Stimulated activated naive B cell treated with anti-CD40 and anti-IgM and Interleukin-4, amounts not matched to agents 10 μg/mL and 1 μg/mL and 100 μg/mL, for 72 hours (primary cell): ENCODE results near the gene SEL1L3.
A peak's percentile ranks its signal among the peaks of the same experiment; 100 is the strongest.

ENCODE experiments used
- ATAC-seq, 2 donors: fragments of 150-1000 bp; cut with Tn5 transposase; replicated peaks; 2 replicates each; pipeline ENCODE4 v1.10.0; 2021; ENCODE audit warnings: moderate library complexity in 1 of 2
- DNase-seq: peaks from one replicate; pipeline ENCODE4 v3.0.0; 2021
- H3K27ac Mint-ChIP-seq: one replicate; pipeline ENCODE4 v1.8.0; 2022; ENCODE audit warnings: mild to moderate bottlenecking, mixed read lengths
- H3K27me3 Mint-ChIP-seq, 2 donors: one replicate each; pipeline ENCODE4 v1.8.0; 2022; ENCODE audit warnings: mixed read lengths in 2 of 2
- H3K36me3 Mint-ChIP-seq, 2 donors: one replicate each; pipeline ENCODE4 v1.8.0; 2022; ENCODE audit warnings: mixed read lengths in 2 of 2, mild to moderate bottlenecking in 1 of 2
- H3K4me1 Mint-ChIP-seq, 2 donors: one replicate each; pipeline ENCODE4 v1.8.0; 2022; ENCODE audit warnings: mixed read lengths in 2 of 2, mild to moderate bottlenecking in 1 of 2
- H3K4me3 Mint-ChIP-seq, 2 donors: one replicate each; pipeline ENCODE4 v1.8.0; 2022; ENCODE audit warnings: mild to moderate bottlenecking in 2 of 2, mixed read lengths in 2 of 2, moderate library complexity in 1 of 2
- H3K9me3 Mint-ChIP-seq, 2 donors: one replicate each; pipeline ENCODE4 v1.8.0; 2022; ENCODE audit warnings: mixed read lengths in 2 of 2, mild to moderate bottlenecking in 1 of 2

SEL1L3 gene

DNA sequence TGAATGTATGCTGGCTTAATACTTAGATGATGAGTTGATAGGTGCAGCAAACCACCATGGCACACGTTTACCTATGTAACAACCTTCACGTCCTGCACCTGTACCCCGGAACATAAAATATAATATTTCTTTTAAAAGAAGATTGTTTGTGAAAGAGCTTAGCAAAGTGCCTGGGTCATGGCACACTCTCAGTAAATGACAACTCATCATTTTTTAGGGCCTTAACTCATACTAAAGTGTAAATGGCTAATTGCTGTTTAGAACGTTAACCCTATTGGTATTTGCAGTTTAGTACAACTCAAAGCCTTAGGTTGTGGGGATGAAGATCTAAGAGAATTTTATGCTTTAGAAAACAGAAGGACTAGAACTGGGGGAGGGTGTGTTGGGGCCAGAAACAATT lies 67.7 kb downstream of the SEL1L3 start:
- no peaks in the 10 kb centered on the region for H3K27me3 Mint-ChIP-seq
- no peak overlapping the region for H3K4me3 Mint-ChIP-seq
- H3K4me1 Mint-ChIP-seq = peaks cover 3 to 14% of the 10 kb centered on the region in 2 donors
- no peak overlapping the region for H3K27ac Mint-ChIP-seq
- H3K36me3 Mint-ChIP-seq = peaks cover 58 to 79% of the 10 kb centered on the region in 2 donors
- H3K9me3 Mint-ChIP-seq = no peaks in the 10 kb centered on the region
- DNase-seq (no peak), ATAC-seq (no peak)

DNA sequence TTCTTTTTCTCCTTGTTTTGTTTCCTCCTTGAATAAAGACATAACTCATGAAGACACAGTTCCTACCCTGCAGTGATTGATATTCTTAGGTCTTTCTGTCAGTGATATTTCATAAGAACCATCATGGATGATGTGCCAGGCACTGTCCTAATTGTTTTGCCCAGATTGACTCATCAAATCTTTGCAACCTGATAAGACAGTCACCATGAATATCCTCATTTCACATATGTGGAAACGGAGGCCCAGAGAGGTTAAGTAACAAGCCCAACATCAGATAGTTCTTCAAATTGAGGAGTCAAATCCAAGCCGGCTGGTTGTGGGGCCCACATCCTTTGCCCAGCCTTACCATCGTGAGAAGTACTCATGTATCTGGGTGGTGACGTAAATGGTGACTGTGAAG lies 69.9 kb downstream of the SEL1L3 start:
- H3K4me1 Mint-ChIP-seq = peaks cover 10 to 12% of the 10 kb centered on the region in 2 donors
- ATAC-seq = no peak
- H3K36me3 Mint-ChIP-seq = peaks cover 62 to 82% of the 10 kb centered on the region in 2 donors
- H3K27me3 Mint-ChIP-seq = no peaks in the 10 kb centered on the region
- DNase-seq = no peak
- H3K4me3 Mint-ChIP-seq = no peak overlapping the region
- H3K9me3 Mint-ChIP-seq = no peaks in the 10 kb centered on the region
- H3K27ac Mint-ChIP-seq = no peak overlapping the region

DNA sequence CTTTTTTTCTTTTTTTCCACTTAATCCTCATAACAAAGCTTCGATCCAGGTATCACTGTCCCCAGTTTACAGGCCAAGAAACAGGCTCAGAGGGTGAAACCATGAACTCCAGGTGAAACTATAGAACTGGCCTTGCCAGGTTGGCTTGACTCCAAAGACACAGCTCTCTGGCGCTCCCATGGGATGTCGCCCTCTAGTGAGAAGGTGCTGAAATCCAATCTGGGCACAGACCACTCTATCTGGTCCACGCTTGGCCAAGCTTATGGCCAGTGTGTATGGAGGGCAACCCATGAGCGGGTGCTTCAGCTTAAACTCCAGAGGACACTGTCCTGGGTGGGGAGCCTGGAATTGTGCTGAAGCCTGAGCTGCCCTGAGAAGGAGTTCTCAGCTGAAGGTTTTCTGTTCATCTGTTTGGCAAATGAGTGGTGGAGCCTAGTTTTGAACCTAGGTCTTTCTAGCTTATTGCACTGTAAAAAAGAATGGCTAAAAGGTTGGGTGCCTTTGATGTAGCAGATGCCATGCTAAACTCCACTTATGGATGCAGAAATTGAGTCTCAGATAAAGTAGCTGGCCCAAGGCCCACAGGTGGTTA lies 70.5 kb downstream of the SEL1L3 start:
- peak overlapping the region; percentile 59 for H3K27ac Mint-ChIP-seq
- no peak for DNase-seq
- no peak overlapping the region for H3K4me3 Mint-ChIP-seq
- H3K27me3 Mint-ChIP-seq = no peaks in the 10 kb centered on the region
- peaks cover 10% of the 10 kb centered on the region in 2 donors for H3K4me1 Mint-ChIP-seq
- peak; percentile 46 to 59 for ATAC-seq
- H3K9me3 Mint-ChIP-seq = no peaks in the 10 kb centered on the region
- peaks cover 60 to 80% of the 10 kb centered on the region in 2 donors for H3K36me3 Mint-ChIP-seq

DNA sequence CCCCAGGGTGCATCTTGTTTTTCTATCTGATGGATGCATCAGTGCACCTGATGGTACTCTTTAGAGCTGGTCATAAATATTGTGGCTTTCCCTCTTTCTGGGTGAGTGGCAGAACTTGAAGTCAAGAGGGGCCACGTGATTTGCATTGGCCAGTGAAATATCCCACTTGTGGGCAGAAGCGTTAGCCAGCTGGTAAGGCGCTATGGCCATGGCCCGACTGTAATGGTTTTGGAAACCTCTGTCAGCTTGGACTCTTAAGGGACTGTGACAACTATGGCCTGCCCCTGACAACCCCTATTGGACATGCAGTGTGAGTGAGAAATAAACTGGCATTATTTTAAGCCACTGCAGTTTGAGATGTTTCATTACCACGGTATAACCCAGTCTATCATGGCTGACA lies 72.8 kb downstream of the SEL1L3 start:
- ATAC-seq = no peak
- peak overlapping the region; percentile 60 for H3K27ac Mint-ChIP-seq
- peaks cover 11 to 14% of the 10 kb centered on the region in 2 donors for H3K4me1 Mint-ChIP-seq
- no peaks in the 10 kb centered on the region for H3K27me3 Mint-ChIP-seq
- peaks cover 50 to 76% of the 10 kb centered on the region in 2 donors for H3K36me3 Mint-ChIP-seq
- DNase-seq = no peak
- H3K4me3 Mint-ChIP-seq = no peak overlapping the region
- no peaks in the 10 kb centered on the region for H3K9me3 Mint-ChIP-seq

DNA sequence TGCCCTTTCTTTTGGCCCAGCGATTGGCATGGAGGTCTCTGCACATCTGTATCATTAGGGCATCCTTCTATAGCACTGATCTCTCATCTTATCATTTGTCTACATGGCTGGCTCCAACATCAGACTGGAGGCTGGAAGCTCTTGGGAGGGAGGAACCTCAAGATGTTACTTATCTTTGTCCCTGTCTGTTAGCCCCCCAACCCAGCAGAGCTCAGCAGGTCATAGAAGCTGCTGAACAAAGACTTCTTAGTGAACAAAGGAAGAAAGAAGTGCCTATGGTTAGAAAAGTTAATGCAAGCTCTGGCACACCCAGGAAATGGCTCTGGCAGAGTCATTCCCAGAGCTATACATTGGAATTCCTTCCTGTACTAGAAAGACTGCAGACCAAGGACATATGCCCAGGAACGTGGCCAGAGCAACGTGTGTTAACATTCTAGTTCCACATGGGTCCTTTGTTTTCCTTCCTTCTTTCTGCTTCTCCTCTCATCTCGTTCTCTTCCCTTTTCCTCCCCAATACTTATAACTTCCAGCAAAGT lies 74.0 kb downstream of the SEL1L3 start:
- no peak overlapping the region for H3K4me3 Mint-ChIP-seq
- no peak for DNase-seq
- H3K36me3 Mint-ChIP-seq = peaks cover 48 to 75% of the 10 kb centered on the region in 2 donors
- H3K27me3 Mint-ChIP-seq = no peaks in the 10 kb centered on the region
- H3K9me3 Mint-ChIP-seq = no peaks in the 10 kb centered on the region
- ATAC-seq = no peak
- peaks cover 22 to 23% of the 10 kb centered on the region in 2 donors for H3K4me1 Mint-ChIP-seq
- H3K27ac Mint-ChIP-seq = peak overlapping the region; percentile 31

DNA sequence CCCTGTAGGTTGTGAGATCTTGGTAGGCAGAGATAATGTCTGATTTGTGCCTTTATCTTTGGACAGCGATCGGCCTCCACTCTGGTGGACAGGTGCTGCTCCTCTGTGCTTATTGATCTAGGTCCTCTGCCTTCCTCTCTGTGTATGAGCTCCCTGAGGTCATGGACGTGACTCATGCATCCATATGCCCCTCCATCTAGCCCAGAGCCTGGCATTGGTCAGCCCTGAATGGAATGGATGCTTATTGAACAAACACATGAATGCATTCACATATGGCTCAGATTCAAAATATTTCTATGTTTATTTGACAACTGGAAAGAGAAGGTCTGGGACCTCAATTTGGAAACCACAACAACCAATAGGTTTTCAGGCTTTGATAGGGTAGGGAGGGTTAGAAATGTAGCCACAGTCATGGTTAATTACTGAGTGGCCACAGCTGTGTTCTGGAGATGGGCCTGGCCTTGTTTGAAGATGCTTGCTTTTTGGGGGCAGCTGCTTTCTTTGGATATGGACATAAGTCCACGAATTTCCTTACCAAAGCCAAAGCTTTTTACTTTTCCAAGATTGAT lies 76.2 kb downstream of the SEL1L3 start:
- no peak for ATAC-seq
- Mint-ChIP-seq H3K4me1 (peaks cover 17 to 28% of the 10 kb centered on the region in 2 donors), H3K36me3 (peaks cover 39 to 77% of the 10 kb centered on the region in 2 donors), H3K9me3 (no peaks in the 10 kb centered on the region), H3K27me3 (no peaks in the 10 kb centered on the region), H3K27ac (no peak overlapping the region), H3K4me3 (no peak overlapping the region)
- no peak for DNase-seq

DNA sequence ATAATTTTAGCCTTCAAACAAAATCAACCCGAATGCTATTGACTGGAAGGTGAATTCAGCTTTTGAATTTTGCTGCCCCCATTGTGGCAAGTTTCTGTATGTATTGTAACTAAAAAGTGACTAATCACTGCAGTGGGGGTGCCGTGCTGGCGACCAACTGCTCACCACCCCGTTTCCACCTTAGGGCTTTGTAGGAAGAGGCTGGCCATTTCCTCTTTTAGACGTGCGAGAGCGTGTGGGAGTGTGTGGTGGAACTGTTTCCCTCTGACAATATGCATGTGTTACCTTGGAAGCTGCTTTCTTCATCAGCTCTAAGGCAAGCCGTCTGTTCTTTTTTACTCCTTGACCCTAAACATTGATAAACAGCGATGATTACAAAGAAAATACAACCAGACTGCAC lies 78.8 kb downstream of the SEL1L3 start:
- DNase-seq (peak; percentile 15), ATAC-seq (peak; percentile 86 to 96)
- Mint-ChIP-seq H3K27ac (peak overlapping the region; percentile 51), H3K4me1 (peaks cover 14 to 17% of the 10 kb centered on the region in 2 donors), H3K9me3 (no peaks in the 10 kb centered on the region), H3K36me3 (peaks cover 37 to 83% of the 10 kb centered on the region in 2 donors), H3K27me3 (no peaks in the 10 kb centered on the region), H3K4me3 (no peak overlapping the region)

DNA sequence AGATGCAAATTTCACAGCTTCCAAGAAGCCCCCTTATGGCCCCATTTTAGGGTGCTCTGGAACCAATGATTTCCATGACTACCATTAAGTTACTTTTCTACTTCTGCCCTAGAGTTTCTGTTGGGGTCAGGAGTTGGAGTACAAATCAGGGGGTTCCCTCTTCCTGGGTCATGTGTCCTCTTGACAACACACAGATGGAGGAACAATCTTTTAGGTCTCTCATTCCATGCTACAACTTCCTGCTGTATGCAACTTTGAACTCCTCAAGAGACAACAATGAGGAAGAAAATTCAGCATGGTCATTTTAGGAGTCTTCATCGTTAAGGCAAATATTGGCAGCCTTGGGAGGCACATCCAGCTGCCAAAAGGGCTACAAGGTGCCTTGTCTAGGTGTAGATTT lies 79.7 kb downstream of the SEL1L3 start:
- Mint-ChIP-seq H3K36me3 (peaks cover 36 to 82% of the 10 kb centered on the region in 2 donors), H3K27me3 (no peaks in the 10 kb centered on the region), H3K4me1 (peaks cover 14 to 17% of the 10 kb centered on the region in 2 donors), H3K27ac (peak overlapping the region; percentile 11), H3K9me3 (no peaks in the 10 kb centered on the region), H3K4me3 (no peak overlapping the region)
- DNase-seq (no peak), ATAC-seq (no peak)

DNA sequence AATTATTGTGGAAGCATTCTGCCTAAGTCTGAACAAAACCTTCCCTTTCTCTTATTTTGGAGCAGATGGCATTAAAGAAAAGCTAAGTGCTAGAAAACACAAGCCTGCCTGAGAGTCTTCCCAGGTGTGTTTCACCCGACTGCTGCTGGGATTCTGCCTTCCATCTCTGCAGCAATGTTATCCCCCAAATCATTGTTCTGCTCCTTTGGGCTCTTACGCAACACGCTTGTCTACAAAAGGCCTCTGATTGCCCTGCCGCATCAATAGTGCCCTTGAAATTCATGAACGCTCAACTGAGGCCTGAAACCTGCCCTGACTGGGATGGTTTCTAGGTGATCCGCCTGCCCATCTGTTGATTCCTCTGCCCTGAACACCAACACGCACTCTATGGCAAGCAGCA lies 80.3 kb downstream of the SEL1L3 start:
- DNase-seq (no peak), ATAC-seq (no peak)
- H3K4me3 Mint-ChIP-seq = no peak overlapping the region
- no peak overlapping the region for H3K27ac Mint-ChIP-seq
- H3K4me1 Mint-ChIP-seq = peaks cover 16 to 17% of the 10 kb centered on the region in 2 donors
- H3K9me3 Mint-ChIP-seq = no peaks in the 10 kb centered on the region
- H3K36me3 Mint-ChIP-seq = peaks cover 36 to 82% of the 10 kb centered on the region in 2 donors
- no peaks in the 10 kb centered on the region for H3K27me3 Mint-ChIP-seq

DNA sequence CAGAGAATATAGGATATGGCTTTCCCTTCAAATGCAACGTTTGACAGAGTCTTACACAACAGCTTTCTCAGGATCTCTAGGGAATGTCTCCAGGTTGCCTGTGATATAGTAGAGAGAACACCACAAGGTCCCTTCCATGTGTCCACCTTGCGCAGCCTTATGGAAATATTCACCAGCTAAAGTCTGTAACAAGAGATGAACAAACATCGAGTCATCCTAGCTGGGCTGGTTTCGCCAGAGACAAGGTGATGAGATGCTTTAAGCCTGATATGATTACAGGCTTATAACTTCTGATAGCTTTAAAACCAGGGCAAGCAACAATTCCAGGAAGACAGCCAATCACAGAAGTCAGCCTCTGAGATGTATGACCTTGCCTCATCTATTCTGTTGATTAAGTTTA lies 83.8 kb downstream of the SEL1L3 start:
- H3K27ac Mint-ChIP-seq = no peak overlapping the region
- no peaks in the 10 kb centered on the region for H3K9me3 Mint-ChIP-seq
- H3K27me3 Mint-ChIP-seq = no peaks in the 10 kb centered on the region
- ATAC-seq (no peak), DNase-seq (no peak)
- peaks cover 43 to 81% of the 10 kb centered on the region in 2 donors for H3K36me3 Mint-ChIP-seq
- H3K4me1 Mint-ChIP-seq = peaks cover 7 to 8% of the 10 kb centered on the region in 2 donors
- no peak overlapping the region for H3K4me3 Mint-ChIP-seq

DNA sequence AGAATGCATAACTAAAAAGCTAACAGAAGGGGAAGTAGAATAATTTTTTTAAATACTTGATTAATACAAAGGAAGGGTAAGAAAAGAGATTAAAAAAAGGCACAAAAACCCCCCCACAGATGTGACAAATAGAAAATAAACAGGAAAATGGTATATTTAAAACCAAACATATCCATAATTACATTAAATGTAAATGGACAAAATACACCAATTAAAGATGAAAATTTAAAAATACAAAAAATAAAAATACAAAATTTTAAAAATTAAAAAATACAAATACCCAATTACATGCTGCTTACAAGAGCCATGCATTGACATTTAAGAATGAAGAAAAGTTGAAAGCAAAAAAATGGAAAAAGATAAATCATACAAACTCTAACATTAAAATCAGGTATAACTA lies 86.0 kb downstream of the SEL1L3 start:
- peaks cover 47 to 76% of the 10 kb centered on the region in 2 donors for H3K36me3 Mint-ChIP-seq
- H3K4me3 Mint-ChIP-seq = no peak overlapping the region
- no peak overlapping the region for H3K27ac Mint-ChIP-seq
- peaks cover 1 to 9% of the 10 kb centered on the region in 2 donors for H3K4me1 Mint-ChIP-seq
- H3K27me3 Mint-ChIP-seq = no peaks in the 10 kb centered on the region
- DNase-seq (no peak), ATAC-seq (no peak)
- no peaks in the 10 kb centered on the region for H3K9me3 Mint-ChIP-seq

DNA sequence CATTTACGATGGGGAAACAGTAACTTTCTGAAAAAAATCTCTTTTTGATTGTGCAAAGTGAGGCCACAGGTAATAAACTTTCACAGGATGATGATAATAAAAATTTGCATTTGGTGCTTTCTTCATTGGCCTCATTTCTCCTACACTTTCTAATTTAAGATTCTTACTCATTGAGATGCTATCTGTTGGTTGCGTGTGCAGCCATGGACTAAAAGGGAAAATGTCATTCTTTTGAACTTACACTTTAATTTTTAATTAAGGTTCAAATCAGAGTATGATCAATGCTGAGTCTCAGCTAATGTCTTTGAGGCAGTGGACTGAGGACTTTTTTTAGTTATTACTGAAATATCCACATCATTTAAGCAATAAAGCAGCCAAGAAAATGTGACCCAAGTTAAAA lies 87.6 kb downstream of the SEL1L3 start:
- DNase-seq (no peak), ATAC-seq (no peak)
- peak overlapping the region; percentile 68 for H3K27ac Mint-ChIP-seq
- H3K4me3 Mint-ChIP-seq = no peak overlapping the region
- H3K9me3 Mint-ChIP-seq = no peaks in the 10 kb centered on the region
- H3K27me3 Mint-ChIP-seq = no peaks in the 10 kb centered on the region
- H3K36me3 Mint-ChIP-seq = peaks cover 45 to 73% of the 10 kb centered on the region in 2 donors
- H3K4me1 Mint-ChIP-seq = peaks cover 0 to 7% of the 10 kb centered on the region in 2 donors

DNA sequence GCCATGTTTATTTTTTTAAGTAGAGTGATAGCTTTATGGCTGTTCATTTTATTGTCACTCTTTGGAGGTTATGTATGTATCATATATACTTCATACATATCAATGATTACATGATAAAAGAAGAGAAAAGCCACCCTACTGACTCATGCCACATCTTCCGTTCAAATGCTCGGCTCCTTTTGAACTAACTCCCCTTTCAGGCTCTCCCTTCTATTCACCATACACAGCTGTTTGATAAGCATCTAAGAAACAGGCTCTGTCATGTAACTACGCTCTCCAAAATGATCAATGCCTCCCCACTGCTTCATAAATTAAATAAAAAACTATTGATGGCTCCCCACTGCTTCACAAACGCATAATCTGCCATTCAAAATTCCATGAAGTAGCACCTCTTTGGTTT lies 89.4 kb downstream of the SEL1L3 start:
- DNase-seq (no peak), ATAC-seq (no peak)
- Mint-ChIP-seq H3K27me3 (no peaks in the 10 kb centered on the region), H3K9me3 (no peaks in the 10 kb centered on the region), H3K4me1 (peaks cover 0 to 7% of the 10 kb centered on the region in 2 donors), H3K27ac (no peak overlapping the region), H3K4me3 (no peak overlapping the region), H3K36me3 (peaks cover 45 to 62% of the 10 kb centered on the region in 2 donors)

DNA sequence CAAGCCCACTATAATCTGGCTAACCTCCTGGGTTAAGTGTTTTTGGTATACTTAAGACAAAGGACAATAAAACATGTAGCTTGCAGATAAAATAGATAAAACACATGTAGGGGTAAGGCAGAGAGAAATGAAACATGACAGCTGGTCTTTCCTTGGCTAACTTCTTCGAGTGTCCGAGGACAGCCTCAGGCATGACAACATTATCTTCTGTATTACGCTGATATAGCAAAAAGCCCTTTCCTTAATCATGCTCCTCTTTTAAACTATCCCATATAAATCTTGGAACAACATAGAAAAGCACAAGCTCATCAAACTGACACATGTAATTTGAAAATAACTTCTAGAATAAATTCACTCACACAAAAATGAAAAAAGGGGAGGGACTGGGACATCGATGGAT lies 91.1 kb downstream of the SEL1L3 start:
- H3K36me3 Mint-ChIP-seq = peaks cover 37 to 55% of the 10 kb centered on the region in 2 donors
- H3K27ac Mint-ChIP-seq = no peak overlapping the region
- no peaks in the 10 kb centered on the region for H3K27me3 Mint-ChIP-seq
- no peaks in the 10 kb centered on the region for H3K9me3 Mint-ChIP-seq
- ATAC-seq = no peak
- peaks cover 0 to 3% of the 10 kb centered on the region in 2 donors for H3K4me1 Mint-ChIP-seq
- no peak for DNase-seq
- no peak overlapping the region for H3K4me3 Mint-ChIP-seq

DNA sequence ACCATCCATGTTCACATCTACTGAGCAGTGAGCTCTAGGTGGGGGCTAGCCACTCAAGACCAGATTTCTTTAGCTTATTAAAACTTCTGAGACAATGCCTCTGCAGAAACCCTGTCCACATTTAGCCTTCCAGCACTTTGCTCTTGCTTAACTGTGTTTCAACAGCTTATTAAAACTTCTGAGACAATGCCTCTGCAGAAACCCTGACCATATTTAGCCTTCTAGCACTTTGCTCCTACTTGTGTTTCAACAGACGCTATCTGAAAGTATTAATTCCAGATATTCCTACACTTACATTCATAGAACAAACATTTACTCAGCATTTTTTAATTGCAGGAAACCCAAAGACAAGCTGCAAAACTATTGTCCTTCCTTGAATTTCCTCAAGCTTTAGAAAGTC lies 91.9 kb downstream of the SEL1L3 start:
- H3K27me3 Mint-ChIP-seq = no peaks in the 10 kb centered on the region
- no peaks in the 10 kb centered on the region for H3K9me3 Mint-ChIP-seq
- H3K4me1 Mint-ChIP-seq = peaks cover 0 to 3% of the 10 kb centered on the region in 2 donors
- DNase-seq (no peak), ATAC-seq (no peak)
- H3K4me3 Mint-ChIP-seq = no peak overlapping the region
- H3K27ac Mint-ChIP-seq = peak overlapping the region; percentile 39
- peaks cover 39 to 60% of the 10 kb centered on the region in 2 donors for H3K36me3 Mint-ChIP-seq
